Stimulated activated CD8-positive, alpha-beta memory T cell treated with anti-CD3 and anti-CD28 coated beads, Interleukin-7, amount 100 ng/mL, for 48 hours (primary cell): ENCODE measurements around the gene TRIM66.
"Not testable (repeated sequence)": the region's sequence is repeated elsewhere in the genome, so short reads cannot be mapped to it uniquely, and the experiment has no call there.

ENCODE experiments used
- DNase-seq, 2 donors: peaks; one replicate each; pipeline ENCODE4 v3.0.0-alpha.2; 2020; ENCODE audit warnings: low read depth in 1 of 2; ENCODE audit errors: extremely low read depth in 1 of 2

Gene TRIM66

DNA sequence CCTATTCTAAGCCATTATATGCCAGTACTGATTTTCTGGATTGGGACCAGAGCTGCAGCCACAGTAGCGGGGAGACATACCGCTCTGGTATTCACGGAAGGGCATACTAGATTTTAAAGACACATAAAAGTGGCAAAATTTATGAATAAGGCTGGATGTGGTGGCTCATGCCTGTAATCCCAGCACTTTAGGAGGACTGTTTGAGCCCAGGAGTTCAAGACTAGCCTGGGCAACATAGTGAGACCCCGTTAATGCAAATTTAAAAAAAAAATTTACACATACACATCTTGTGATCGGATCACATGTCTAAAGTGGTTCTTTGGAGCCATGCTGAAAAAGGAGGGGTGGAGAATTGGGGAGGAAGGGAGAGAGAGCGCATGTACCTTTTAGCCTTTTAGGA, 9.1 kb upstream of the TRIM66 start:
- DNase-seq: no peak

DNA sequence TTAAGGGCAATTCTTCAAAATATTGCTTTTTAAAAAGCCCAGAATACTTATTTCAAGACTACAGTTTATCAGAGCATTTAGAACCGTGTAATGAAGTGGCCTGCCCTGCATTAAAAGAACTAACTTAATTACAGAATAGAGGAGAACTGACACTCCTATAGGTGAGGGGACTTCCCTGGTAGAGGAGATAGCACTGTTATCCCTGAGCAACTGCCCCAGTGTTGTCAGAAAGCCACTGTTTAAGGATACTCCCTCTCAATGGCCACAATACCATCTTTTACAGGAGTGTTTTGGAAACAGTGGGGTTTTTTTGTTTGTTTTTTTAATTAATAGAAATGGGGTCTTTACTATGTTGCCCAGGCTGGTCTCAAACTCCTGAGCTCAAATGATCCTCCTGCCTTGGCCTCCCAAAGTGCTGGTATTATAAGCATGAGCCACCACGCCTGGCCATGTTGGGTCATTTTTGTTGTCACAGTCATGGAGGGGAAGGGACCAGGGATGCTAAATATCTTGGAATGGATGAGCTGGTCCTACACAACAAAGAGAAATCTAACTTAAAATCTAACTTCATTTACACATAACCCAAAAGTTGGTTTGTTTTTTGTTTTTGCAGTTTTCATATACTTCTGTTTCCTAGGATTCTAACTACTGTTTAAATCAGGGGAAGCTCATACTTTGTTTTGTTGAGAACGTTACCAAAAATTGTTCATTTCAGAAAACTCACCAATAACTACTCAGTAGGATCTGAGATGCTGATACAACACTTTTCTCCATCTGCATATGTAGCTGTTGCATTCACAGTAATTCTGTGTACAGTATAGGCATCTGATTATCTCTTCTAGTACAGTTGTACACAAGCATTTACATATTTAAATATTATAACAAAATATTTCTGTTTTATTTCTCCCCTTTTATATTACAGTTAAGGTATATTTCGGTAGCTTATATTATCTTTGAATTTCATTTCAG, 8.2 kb upstream of the TRIM66 start:
- DNase-seq: no peak

DNA sequence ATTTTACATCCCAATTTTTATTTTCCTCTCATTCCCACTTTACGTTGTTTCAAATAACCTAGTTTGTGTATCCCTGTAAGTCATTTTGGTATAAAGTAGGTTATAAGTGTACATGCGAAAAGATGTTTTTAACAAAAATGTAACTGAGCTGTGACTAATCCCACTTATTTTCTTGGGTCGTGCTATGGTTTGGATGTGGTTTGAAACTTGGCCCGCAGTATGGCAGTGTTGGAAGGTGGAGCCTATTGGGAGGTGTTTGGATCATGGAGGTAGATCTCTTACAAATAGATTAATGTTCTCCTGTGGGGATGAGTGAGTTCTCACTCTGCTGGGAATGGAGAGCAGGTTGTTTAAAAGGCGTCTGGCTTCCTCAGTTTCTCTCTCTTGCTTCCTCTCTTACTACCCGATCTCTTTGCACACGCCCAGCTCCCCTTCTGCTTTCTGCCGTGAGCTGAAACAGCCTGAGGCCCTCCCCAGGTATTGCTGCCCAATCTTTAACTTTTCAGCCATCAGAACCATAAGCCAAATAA, 7.3 kb upstream of the TRIM66 start:
- DNase-seq: no peak

DNA sequence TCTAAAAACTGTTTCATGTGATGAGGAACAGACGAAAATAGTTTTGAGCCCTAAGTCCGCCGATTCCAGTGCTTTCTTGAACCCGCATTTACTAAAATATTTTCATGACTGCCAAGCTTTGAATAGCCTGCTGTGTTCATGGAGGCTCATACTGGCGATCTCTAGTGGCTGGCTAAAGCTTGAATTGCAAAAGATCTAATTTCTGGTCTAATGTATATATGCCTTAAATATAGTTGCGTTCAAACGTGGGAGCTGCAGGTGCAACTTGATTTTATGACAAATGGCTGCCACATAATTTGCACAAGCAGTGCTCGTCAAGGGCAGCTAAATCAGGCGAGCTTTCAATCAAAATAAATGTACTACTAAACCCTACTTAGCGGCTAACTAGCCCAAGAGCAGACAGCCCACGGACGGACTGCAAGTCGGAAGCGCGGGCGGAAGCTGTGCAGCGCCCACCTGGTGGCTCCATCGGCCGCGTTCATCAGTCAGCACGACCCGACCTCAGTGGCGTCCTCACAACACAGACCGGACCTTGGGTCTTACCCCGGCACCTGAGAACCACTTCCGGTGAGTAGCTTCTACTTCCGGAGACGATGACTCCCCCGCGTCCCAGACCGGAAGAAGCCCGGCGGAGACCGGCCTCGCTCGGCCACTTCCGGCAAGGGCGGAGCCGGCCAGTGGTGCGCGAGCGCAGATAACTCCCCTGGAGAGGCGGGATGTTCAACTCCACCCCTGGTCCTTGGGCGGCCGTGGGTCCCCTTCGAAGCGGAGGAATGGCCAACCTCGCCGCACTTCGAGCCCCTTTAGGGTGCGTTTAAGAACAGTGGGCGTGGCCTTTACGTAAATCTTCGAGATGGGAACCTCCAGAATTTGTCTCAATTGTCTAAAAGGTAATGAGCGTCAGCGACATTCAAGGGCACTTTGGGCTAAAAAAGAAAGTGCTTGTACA, 6.2 kb upstream of the TRIM66 start:
- peak; percentile 86 to 88 for DNase-seq

DNA sequence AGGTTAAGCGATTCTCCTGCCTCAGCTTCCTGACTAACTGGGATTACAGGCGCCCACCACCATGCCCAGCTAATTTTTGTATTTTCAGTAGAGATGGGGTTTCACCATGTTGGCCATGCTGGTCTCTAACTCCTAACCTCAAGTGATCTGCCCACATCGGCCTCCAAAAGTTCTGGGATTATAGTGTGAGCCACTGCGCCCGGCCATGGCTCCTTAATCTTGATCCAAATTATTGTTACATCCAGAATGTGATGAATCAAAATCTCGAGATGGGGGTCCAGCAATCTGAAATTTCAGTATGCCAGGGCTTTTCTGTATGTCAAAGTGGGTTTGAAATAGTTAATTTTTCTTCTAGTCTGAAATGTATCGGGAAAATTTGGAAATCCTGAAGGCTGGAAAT, 3.9 kb upstream of the TRIM66 start:
- no peak for DNase-seq

DNA sequence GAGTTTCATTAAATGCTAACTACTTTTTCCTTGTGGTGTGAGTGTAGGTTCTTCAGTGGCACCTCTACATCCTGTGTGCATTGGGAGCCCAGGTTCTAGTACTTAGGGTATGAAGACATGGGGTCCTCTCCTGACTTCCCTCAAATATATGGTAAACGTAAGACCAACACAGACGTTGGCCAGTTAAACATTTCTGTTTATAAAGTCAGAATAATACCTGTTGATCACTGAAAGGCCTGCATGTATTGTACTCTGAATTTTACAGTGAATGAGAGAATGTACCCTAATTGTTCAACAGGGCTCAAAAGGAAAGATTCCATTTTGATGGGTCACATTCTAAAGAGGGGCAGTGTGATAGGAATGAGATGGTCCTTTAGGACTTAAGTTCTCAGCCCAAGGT, 3.4 kb upstream of the TRIM66 start:
- DNase-seq: no peak

DNA sequence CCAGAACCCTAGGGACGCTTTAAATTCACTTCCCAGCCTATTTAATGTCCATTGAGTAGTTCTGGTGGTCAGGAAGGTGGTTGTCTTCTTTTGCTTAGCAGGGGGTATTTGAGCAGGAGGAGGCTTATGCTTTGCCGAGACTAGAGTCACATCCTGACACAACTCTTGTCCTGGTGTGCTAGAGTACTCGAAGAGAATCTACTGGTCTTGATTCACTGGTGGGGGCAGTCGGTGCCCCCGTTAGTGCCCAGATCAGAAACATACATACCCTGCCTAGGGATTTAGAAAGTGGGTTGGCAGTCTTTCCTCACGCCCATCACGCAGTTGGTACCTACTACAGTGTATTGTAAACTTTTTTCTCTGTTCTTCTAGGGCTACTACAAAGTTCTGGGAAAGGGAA, 2.8 kb upstream of the TRIM66 start:
- no peak for DNase-seq

DNA sequence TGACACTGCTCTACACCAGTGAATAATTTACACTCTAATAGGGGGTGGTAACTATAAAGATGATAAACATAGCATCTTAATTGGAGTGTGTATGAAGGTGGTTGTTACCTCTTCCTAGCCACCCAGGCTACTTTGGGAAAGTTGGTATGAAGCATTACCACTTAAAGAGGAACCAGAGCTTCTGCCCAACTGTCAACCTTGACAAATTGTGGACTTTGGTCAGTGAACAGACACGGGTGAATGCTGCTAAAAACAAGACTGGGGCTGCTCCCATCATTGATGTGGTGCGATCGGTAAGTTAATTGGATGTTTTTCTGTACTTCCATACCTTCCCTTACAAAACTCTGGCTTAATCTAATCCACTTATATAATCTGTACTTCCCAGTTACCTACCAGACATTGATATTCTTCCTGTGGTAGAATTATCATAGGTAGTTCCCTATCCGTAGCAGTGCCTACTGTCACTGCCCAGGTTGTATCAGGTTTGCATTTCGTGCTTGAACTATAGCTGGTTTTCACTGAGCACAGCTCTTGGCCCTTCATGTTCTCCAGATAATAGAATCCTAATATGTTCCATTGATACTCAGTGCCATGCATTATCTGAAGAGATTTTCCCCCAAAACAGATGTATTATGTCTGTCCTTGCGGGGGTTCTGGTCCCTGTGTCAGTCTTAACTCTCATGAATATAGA, 2.3 kb upstream of the TRIM66 start:
- no peak for DNase-seq

DNA sequence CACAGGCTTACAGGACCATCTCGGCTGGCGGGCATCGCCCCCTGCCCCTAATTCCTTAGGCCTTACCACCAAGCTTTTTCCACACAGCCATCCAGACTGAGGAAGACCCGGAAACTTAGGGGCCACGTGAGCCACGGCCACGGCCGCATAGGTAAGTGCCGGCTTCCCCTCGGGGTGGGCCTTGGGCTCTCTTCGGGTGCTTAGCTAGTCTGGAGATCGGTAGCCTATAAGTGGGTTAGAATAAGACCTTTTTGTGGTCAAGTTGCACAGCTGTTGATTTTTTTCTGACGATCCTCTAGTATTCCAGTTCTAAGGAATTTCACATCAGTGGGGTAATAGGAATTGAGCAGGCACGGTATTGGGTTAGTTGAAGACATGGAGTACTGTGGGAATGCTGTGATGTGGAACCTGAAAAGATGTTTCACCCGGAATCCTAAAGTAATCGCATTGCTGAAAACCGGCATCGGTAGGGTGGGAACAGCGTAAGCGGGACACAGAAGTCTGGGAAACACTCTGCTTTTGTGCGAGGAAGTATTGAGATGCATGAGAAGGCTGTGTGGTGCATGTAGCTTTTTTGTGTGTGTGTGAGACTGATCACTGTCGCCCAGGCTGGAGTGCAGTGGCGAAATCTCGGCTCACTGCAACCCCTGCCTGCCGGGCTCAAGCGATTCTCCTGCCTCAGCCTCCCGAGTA, 796 bp upstream of the TRIM66 start:
- no peak for DNase-seq

DNA sequence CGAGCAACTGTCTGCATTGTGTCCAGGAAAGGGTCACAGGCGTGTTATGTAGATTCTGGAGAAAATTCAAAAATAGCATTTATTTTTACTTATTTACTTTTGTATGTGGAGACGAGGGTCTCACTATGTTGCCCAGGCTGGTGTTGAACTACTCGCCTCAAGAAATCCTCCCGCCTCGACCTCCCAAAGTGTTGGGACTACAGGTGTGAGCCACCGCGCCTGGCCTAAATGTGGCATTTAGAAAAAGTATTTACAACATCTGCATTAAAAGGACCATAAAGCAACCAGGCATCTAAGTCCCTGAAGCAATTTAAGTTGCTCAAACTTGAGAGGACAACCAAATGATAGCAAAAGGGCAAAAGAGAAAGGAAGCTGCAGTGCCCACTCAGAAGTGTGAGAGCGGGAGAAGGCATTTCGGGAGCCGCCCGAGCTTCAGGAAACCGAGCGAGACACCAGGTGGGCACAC, 595 bp downstream of the TRIM66 start:
- DNase-seq: no peak

DNA sequence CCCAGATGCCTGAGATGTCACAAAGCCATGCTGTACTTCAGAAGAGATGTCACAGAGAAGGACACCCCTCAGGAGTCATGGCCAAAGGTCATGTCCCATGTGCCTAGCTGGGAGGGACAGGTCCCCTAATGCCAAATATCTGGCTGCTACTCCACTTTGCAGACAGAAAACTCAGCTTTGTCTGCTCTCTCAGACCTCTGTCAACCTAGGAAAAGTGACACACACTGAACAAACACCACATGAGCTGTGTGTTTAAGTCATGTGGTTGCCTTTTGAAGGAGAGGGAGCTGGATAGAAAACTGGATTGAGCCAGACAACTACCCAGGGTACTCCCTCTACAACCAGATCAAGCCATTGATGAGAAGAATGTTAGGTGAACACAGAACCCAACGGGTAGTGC, 3.5 kb downstream of the TRIM66 start:
- no peak for DNase-seq

DNA sequence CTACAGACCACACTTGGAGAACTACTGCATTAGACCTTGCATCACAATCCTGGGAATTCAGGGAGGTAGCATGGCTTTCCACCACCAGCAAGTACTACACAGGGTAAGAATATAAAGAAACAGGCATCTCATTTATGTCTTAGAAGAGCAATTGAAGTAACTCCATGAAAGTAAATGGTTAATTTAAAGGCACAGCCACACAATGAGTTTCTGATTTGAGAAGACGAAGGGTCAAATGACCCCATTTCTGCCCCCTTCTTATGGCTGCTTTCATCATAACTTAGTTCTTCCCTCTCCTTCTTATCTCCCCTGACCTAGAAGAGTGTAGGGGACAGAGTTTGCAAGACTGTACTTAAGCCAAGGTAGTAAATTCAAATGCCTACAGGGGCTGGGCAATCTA, 6.0 kb downstream of the TRIM66 start:
- no peak for DNase-seq

DNA sequence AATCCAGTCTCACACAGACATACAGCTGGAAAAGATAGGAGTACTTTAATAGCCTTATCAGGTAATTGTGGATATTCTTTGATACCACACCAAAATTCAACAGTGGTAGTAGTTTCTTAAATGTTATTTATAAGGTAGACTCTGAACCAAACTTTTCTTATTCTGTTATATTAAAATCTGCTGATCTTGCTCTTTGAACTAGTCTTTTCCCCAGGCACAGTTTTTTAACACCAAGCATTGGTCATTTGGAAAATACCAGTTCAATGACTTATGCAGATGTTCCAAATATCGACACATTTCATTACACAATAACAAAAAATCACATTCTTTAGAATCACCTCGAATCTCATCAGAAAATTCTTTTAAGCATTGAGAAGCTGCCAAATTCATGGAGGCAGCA, 7.6 kb downstream of the TRIM66 start:
- DNase-seq: no peak

DNA sequence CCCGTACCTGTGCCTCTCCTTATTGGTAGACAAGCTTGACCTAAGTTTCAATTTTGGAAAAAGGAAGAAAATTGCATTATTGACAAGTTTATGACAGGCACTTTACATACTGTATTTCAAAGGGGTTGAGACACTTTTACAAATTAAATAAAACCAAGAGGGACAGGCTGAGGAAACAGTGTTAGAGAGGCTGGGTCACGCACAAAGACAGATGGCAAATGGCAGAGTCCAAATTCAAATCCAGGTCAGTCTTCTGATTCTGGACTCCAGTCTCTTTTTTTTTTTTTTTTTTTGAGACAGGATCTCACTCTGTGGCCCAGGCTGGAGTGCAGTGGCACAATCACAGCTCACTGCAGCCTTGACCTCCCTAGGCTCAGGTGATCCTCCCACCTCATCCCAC, 10.1 kb downstream of the TRIM66 start:
- DNase-seq: no peak

DNA sequence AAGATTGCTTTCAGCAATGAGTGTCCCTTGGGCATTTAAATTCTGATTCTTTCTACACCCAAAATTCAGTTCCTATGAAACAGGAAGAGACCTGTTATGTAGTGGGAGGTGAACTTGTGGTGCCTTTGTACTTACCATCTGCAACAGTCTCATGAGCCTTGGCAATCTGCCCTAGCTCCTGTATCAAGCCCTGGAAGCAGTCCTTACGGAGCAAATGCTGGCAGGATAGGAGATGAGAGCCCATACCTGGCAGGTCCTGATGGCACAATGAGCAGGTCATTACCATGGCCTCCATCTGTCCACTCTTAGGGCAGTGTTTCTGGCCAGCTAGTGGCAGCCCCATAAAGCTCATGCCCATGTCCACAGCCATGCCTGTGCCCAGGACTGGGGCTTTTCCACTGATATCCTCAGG, 10.8 kb downstream of the TRIM66 start:
- DNase-seq: no peak

DNA sequence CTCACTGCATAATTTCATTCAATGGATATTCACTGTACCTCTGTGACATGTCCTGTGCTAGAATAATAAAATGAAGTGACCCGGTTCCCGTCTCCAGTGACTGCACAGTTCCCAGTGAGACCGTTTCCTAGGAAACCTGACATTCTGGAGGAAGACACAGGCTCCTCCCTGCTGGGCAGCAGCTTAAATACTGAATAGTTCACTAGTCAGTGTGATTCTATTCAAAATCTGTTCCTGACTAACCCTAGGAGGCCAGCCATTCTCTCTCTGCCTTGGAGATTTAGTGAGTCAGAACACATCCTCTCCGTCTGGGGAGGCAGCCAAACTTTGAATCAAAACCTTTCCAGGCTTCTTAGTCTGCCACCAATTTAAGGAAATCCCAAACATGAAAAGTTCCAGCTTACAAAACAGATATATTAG, 11.3 kb downstream of the TRIM66 start:
- no peak for DNase-seq

DNA sequence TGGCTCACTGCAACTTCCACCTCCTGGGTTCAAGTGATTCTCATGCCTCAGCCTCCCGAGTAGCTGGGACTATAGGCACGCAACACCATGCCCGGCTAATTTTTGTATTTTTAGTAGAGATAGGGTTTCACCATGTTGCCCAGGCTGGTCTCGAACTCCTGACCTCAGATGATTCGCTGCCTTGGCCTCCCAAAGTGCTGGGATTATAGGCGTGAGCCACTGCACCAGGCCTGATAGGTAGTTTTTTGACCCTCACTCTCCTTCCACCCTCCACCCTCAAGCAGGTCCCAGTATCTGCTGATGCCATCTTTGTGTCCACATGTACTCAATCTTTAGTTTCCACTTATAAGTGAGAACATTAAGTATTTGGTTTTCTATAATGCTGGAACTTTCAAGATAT, 12.4 kb downstream of the TRIM66 start:
- DNase-seq: not testable (repeated sequence)

DNA sequence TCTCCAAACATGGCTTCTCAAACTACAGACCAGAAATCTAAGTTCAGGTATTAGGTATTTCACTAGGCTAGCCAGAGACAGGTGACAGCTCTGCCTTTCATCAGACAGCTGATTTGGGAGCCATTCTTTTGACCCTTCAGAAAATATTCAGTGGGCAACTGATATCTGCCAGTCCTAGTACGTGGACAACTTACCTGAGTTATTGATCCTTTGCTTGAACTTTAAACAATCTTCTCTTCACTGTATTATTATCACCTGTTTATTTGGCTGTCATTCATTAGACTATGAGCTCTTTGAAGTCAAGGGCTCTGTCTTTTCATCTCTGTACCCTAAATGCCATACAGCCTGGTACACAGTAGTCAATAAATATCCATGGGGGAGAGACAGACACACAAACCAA, 17.2 kb downstream of the TRIM66 start:
- no peak for DNase-seq

DNA sequence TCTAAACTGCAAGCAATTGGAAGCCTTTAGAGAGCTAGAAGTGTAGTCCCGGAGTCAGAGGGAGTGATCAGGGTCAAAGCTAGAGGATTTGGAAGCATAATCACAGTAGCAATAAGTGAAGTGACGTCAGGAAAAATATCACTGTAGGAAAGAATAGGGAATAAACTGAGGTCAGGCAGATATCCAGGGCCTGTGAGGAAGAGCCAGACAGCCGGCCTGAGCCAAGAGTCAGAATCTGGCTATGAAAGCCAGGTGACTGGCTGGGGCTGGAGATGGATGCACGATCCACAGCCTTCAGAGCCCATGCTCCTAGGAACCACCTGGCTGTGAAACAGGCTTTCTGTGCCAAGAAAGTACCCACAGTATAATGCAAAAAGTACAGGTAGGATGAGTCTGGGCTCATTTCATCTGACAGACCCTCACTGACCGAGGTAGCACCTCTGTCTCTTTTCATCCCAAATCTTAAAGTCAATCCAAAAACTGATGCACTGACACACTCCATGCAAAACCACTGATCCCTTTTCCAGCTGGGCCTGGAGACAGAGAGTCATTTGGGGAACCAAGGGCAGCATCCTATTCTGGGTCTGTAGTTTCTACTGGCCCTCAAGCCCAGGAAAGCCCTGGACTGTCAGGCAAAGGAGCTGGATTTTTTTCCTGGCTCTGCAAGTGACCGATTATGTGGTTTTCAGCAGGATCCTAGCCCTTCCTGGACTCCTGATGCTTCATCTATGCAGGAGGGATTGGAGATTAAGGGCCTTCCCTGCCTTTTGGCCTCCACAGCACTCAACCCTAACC, 21.3 kb downstream of the TRIM66 start:
- DNase-seq: no peak
